Retina (tissue), 1 donor: ENCODE data around the gene TMEM108.

Experiments used
- DNase-seq: peaks from one replicate; pipeline ENCODE4 v3.0.0-alpha.2; 2016

Gene TMEM108

DNA sequence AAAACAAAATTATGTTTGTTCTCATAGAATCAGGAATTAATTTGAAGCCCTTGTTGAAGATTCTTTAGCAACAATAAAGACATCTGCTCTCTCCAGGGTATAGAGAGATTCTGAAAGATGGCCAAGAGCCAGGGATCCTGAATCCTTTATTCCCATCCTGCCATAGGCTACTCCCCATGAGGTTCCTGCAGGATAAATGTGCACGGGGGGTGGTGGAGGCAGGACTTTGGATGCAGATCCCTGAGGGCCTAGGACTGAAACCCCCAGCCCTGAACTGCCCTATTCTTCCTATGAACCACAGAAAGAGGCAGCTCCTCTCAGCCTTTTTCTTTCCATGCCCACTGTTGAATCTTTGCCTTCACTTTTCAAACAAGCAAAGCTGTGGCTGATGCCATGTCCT is 17.1 kb downstream of the TMEM108 start:
- DNase-seq = no peak

DNA sequence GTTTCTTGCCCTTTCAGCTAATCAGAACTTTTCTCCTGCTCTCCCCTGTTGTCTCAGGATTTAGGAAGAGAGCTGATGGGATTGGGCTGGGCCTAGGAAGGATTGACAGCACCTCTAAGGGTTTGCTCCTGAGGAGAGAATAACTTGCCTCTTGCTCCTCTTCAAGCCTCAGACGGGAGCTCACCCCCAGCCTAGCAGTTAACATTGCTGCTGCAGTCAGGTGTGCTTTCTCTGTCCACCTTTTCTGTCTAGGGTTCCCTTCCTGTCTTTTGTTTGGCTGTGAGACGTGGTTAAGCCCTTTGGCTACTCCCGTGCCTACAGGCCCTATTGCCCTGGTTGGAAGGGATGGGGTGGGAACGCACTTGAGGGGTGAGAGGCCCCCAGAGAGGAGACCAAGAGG is 20.1 kb downstream of the TMEM108 start:
- no peak for DNase-seq

DNA sequence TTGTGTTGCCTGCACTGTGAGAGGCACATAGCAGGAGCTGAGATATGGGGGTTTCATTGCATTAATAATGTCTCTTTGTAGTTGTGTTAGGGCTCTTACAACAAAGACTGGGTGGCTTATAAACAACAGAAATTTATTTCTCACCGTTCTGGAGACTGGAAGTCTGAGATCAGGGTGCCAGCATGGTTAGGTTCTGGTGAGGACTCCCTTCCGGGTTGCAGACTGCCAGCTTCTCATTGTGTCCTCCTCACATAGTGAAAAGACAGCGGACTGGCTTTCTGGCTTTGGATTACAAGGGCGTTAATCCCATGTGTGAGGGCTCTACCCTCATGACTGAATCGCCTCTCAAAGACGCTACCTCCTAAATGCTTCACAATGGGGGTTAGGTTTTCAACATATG is 20.6 kb downstream of the TMEM108 start:
- DNase-seq = no peak

- no peak for DNase-seq
These were observed 27.2 kb downstream of the TMEM108 start for GRCh38 chr3:133065193-133065961.

GRCh38 chr3:133066026-133066425 is 27.8 kb downstream of the TMEM108 start:
- DNase-seq = no peak

DNA sequence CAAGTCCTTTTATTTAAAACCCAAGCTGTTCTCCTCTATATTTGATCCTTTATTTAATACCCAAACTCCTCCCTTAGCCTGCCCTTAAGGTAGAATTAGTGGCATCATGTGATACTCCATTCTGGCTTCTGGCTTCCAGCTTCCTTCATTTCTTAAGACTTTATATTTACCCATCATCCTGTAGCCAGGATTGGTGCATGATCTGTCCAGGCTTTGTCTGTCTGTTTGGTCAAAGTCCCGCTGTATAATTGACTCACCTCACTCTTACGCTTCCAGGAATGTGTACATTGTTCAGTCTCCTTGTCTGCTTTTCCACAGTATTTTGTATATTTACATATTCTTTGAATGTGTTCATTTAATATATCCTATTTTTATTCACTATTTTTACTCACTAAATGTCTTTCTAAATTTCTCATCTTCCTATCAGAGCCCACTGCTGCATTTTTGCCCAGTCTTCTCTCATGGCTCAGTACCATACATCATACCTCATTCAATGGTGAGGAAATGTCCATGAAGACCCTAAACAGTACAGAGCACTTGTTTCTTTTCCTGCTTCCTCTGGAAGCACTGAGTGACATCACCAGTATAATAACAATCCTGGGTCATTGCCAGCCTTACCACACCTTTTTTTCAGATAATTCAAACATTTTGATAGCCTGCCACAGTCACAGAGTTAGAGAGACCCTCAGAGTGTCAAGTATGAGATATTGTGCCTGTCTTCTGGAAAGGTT is 31.5 kb downstream of the TMEM108 start:
- DNase-seq = no peak

GRCh38 chr3:133074977-133075376 is 36.8 kb downstream of the TMEM108 start:
- no peak for DNase-seq

GRCh38 chr3:133077688-133078087 is 39.5 kb downstream of the TMEM108 start:
- DNase-seq = no peak

DNA sequence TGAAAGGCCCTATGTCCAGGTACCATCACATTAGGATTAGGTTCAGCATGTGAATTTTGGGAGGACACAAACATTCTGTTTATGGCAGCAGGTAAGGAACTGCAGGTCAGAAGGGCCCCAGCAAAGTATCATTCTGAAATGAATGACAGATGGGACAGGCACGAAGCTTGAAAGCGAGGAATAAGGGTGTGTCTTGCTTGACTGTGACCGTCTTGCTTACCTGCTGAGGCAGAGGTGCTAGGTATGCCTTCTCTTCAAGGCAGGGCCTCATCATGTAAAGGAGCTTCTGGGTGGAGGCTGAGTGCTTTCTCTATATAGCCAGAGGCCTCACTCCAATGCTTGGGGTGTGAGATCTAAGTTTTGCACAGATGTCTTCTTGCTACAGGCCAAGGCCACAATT is 41.4 kb downstream of the TMEM108 start:
- DNase-seq = no peak

DNA sequence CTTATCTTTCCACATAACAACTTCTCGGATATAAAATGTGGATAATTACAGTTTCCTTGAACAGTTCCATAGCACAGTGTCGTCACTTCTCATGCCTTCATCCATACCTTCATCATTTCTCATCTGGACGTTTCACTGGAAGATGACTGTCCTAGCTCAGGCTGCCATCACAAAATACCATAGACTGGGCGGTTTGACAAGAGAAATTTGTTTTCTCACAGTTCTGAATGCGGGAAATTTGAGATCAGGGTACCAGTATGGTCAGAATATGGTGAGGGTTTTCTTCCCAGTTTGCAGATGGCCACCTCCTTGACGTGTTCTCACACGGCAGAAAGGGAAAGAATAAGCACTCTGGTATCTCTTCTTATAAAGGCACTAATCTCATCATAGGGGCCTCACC is 42.8 kb downstream of the TMEM108 start:
- no peak for DNase-seq

DNA sequence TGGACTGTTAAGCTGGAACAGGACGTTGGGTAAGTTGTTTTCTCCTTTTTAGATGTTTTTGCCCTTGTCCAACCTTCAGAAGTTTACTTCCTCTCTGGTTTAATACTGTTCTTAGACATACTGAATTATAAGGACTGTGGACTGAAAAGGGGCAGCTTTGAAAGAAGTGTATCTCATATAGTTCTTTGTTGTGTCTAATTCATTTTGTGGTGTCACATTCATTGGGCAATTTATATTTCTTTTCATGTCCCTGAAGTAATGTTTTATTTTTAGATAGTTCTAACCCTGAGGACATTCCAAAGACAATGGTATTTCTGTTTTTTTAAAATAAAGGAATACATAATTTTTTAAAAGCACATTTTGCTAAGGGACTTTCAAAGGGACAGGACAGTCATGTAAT is 45.2 kb downstream of the TMEM108 start:
- DNase-seq = no peak

DNA sequence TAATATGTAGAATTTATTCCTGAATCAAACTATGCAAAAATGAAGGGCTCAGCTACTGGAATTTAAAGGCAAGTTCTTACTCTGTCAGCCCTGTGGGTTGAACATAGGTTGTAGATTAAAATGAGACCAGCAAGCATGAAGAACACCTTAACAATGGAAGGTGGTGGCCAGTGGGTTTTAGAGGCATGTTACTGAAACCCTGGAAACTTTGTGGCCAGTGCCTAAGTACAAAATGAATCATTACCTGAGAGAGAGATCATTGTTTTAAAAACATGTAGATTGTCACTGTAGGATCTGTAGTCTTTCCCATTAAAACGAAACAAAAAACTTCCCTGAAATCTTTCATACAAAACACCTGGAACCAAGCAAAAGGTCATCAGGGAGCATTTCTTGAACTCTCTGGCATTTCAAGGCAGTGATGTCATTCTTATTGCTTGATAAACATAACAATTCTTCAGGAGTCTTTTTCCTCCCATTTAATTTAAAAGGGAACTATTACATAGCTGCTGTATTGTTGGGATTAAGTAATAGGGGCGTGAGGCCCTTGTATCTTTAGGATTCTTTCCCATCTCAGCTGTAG is 51.8 kb downstream of the TMEM108 start:
- no peak for DNase-seq

GRCh38 chr3:133092681-133093080 is 54.5 kb downstream of the TMEM108 start:
- DNase-seq = no peak

GRCh38 chr3:133093366-133093765 is 55.2 kb downstream of the TMEM108 start:
- DNase-seq = no peak

DNA sequence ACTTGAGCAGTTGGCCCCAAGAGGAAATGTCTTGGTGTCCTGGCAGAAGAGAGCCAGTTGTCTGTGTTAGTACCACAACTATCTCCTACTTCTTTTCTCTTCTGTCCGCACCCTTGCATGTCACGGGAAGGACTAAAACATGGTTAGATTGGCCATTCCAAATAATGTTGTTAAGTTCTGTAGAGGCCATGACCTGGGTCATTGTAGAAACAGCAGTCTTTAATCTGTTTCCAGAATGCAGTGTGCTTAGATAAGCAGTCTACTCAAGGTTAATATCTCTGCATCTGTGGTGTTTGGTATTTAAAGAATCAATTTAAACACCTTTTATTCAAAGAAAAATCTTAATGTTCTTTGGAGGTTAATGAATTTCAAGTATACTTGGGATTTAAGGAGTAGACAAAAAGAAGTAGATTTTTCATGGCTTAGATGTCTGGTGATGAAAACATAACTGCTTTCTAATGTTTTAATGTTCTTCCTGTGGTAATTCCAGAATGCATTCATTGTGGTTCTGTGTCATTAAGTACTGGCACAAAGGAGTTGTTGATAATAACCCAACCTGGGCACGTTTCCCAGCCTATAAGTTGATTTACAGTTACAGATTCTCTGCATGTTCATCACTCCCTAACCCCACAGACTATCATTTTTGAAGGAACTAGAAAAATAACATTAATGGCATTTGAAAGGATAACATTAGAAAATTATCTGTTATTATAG is 58.9 kb downstream of the TMEM108 start:
- no peak for DNase-seq

- DNase-seq = no peak
These were observed 65.5 kb downstream of the TMEM108 start for GRCh38 chr3:133103706-133104105.

DNA sequence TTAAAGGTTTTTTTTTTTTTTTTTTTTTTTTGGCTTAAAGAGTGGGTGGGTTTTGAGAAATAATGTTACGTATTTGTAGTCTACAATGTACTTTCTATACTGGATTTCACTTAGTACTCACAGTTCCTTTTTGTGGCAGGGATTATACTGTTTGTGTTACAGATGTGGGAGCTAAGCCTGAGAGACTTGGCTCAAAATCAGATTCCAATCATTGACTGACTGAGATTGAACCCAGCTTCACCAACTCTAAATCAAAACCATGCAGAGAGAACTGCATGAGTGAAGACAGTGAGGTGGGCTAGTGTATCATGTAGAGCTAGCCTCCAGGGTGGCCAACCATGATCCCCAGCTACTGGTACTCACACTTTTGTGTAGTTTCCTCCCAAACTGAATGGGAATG is 68.0 kb downstream of the TMEM108 start:
- DNase-seq = no peak

DNA sequence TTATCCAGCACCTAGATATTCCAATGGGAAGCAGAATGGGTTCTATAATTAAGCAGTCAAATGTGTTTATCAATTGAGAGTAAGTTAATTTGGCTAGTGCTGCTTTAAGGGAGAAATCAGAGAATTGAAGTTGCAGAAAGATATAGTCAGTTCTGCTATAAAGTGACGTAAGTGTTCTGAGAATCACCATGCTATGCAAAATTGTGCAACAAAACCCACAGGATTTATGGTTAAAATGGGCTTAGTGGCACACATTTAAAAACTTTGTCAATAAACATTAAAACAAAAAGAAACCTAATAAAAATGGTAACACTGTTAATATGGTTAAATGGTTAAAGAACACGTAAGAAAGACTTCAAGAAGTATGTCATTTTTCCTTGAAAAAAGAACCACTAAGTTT is 74.5 kb downstream of the TMEM108 start:
- DNase-seq = no peak

GRCh38 chr3:133113526-133113925 is 75.3 kb downstream of the TMEM108 start:
- DNase-seq = no peak

GRCh38 chr3:133113927-133114597 is 75.9 kb downstream of the TMEM108 start:
- no peak for DNase-seq

DNA sequence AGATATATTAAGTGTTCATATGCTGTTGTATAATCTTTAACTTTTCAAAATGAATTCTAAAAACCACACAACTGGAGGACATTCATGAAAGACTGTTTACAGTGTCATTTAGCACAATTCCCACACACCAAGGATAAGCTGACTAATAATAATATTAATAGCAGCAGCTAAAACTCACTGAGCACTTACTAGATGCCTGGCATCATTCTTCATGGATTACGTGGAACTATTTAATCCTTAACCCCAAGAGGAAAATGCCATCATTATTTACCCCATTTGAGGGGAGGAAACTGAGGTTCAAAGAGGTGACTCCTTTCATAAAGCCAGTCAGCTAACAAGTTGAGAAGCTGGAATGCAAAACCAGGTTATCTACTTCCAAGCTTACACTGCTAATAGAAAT is 77.0 kb downstream of the TMEM108 start:
- no peak for DNase-seq

DNA sequence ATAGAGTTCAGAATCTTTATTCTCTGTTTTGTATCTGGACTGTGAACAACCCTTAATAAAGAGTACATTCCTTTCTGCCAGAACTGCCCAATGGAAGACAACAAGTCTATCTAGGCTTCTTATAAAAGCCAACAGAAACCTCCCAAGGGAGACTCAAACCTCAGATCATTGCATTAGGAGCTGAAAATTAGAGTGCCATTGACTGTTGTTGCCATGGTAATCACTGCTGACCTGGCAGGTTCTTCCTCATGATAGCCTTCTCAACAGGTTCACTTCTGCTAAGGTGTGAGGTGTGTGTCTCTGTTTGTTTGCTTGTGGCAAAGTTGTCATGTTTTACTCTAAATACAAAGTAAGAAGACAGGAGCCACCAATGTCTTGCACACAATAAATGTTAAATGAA is 79.2 kb downstream of the TMEM108 start:
- DNase-seq = no peak

GRCh38 chr3:133119176-133119575 is 81.0 kb downstream of the TMEM108 start:
- DNase-seq = no peak
